GM13976 (cell line): ENCODE results near the gene NLRC5.

Experiments
- DNase-seq: peaks from one replicate; pipeline ENCODE4 v3.0.0; 2012; ENCODE audit warnings: low spot score
- CTCF ChIP-seq: IDR thresholded peaks from 2 replicates; pipeline ENCODE4 v1.5.1; 2012; ENCODE audit warnings: borderline replicate concordance, mild to moderate bottlenecking; ENCODE audit not compliant: insufficient read depth; ENCODE audit errors: extremely low read depth, missing control alignments, control extremely low read depth
- in situ Hi-C: fragments of 300-500 bp; cut with MboI; formaldehyde crosslinking; loops from one replicate; pipeline ENCODE4 v1.12.0; 2022; ENCODE audit warnings: low sequenced_read_pairs, mixed read lengths, inconsistent platforms; ENCODE audit not compliant: unreplicated experiment

Gene NLRC5

GRCh38 chr16:57016831-57017230 is 27.5 kb downstream of the NLRC5 start:
- DNase-seq = no peak
- in situ Hi-C loops = no loop called here
- TF ChIP-seq CTCF = no peak

- no peak for DNase-seq
- in situ Hi-C loops = no loop called here
- TF ChIP-seq CTCF = no peak
These were observed 27.9 kb downstream of the NLRC5 start for GRCh38 chr16:57017251-57017650.

GRCh38 chr16:57019746-57020145 is 30.4 kb downstream of the NLRC5 start:
- in situ Hi-C loops = no loop called here
- no peak for TF ChIP-seq CTCF
- DNase-seq = no peak

DNA sequence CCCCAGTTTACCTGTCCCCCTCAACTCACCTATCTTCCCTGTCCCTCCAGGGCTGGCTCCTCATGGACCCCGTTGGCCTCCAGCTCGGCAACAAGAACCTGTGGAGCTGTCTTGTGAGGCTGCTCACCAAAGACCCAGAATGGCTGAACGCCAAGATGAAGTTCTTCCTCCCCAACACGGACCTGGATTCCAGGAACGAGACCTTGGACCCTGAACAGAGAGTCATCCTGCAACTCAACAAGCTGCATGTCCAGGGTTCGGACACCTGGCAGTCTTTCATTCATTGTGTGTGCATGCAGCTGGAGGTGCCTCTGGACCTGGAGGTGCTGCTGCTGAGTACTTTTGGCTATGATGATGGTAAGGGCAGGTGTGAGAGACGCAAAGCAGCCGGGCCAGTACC is 31.3 kb downstream of the NLRC5 start:
- DNase-seq = no peak
- TF ChIP-seq CTCF = no peak
- in situ Hi-C loops = no loop called here

GRCh38 chr16:57021757-57022156 is 32.4 kb downstream of the NLRC5 start:
- DNase-seq = no peak
- TF ChIP-seq CTCF = no peak
- in situ Hi-C loops = no loop called here

GRCh38 chr16:57022445-57022844 is 33.1 kb downstream of the NLRC5 start:
- in situ Hi-C loops = no loop called here
- DNase-seq = no peak
- TF ChIP-seq CTCF = no peak

DNA sequence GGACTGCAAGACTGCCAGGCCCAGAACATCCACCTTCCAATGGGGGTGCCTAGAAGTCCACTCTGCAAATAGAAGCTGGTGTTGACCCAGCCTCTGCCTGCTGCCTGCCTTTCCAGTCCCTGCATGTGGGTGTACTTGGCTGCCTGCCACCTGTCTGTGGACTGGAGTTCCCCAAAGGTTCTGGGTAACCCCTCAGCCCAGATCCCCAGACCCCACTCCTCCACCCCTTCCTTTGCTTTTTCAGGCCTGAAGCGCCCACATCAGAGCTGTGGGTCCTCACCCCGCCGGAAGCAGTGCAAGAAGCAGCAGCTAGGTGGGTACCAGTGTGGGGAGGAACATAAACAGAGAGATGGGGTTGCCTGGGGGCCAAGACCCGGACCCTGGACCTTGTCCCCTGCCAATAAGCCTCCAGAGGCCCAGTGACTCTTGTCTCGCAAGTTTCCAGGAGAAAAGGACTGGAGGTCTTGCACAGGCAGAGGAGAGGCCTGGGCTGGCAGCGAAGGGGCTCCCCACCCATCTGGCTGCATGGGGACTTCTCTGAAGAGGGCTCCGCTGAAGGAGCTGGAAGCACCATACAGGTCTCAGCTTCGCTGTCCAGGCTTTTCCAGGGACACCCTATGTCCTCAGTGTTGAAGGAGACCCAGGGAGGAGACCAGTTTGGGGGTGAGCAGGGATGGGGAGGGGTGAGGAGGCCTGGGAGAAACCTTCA is 34.3 kb downstream of the NLRC5 start:
- in situ Hi-C loops = no loop called here
- no peak for TF ChIP-seq CTCF

More for the DNA sequence above, 34.3 kb downstream of the NLRC5 start:
- DNase-seq = no peak
